HG03558 (cell line): ENCODE data around the gene CEP63.

Source experiments
- ATAC-seq: cut with Tn5 transposase; IDR thresholded peaks from one replicate; pipeline ENCODE4 v1.9.1; 2021; ENCODE audit warnings: moderate number of reproducible peaks; ENCODE audit not compliant: unreplicated experiment; ENCODE audit errors: extremely low read depth

The CEP63 gene

DNA sequence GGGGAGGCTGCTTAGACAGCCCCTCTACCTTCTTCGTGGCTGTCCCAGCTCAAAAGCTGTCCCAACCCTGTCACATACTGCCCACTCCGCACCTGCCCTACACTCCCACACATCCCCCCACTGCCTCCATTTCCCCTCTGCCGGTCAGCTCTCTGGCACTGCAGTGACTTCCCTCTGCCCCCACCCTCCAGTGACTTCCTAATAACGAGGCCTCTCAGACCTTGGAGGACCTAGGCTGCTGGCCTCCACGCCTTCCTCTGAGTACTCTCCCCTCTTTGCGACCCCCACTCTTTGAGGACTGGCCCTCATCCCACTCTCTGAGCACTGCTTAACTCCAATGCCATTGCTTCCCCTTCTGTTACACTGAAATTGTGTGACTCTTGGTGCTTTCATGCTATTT, 119.7 kb downstream of the CEP63 start:
- ATAC-seq, result no peak

DNA sequence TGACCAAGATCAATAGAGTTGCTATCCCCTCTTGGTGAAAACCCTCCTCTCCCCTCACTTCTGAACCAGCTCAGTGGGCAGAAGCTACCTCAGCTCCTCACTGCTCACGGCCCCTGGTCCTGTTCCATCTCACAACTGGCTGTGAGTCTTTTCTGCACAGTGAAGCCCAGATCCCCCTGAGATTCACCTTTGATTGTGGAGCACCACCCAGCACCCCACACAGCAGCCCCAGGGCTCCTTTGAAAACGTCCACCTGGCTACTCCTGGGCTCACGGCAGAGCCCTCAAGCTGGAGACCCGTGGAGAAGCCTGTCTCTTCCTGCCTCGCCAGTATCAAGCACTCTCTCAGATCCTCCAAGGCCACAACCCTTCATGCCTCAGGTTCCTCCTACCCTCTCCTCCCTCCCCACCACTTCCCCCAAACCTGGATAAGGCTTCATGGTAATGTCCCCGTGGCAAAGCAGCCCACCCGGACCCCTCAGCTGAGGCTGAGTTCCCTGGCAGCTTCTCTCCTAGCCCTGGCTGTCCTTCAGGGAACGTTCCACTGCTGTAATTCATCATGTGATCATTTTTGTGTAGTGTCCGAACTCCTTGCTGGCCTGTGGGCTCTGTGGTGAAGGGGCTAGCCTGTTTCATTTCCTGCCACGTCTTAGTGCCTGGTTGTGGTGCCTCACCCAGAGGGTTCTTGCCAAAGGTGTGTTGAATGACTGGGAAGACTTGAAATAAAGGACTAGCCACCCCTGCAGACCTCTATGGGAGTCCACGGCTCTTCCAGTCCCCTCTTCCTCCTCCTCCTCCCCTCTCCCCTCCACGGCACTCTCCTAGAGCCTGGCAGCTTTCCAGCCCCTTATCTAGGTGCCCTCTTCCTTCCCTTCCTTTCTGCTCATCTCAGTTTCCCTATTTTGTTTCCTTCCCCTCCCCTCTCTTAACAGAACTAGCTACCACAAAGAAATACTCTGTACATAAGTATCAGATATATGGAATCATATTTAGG, 120.5 kb downstream of the CEP63 start:
- no peak for ATAC-seq

DNA sequence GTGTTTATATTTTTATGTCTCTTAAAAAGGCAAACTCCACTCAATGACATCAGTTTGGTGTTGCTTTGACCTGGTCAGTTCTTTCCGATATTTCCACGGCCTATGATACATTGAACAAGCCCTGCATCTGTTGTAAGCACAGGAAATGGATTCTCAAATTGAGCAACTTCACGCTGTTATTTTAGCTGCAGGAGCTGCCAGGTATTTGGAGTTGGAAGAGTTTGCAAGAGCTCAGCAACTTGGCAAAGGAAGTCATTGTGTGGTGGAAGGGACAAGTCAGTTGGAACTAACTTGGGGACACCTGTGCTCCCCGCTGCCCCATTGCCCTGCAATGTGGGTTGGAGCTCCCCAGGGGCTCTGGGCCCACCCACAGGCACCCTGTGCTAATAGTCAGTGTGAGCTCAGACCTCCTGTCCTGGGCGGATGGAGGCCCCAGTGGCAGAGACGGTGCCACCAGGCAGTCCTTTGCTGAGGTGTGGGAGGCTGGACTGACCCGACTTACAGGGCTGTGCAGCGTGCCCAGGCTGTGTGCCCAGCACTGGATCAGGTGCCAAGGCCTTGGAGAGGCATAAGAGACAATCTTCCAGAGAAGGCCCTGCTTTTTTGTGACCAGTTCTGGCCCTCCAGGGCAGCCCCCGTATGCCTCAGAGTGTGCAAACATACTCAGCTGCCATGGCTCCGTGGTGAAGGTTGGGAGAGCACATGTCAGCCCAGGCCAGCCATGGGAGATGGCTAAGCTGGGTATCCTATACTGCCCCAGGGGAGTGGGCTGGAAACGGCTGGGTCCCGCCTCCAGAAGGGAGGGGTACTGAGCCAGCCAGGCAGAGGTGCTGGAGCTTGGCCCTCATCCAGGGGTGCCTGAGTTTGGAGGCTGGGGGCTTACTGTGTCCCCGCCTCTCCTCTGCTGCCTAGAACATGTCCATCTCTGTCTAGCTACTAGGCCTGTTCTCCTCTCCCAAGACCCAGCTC, 121.5 kb downstream of the CEP63 start:
- ATAC-seq, result no peak

DNA sequence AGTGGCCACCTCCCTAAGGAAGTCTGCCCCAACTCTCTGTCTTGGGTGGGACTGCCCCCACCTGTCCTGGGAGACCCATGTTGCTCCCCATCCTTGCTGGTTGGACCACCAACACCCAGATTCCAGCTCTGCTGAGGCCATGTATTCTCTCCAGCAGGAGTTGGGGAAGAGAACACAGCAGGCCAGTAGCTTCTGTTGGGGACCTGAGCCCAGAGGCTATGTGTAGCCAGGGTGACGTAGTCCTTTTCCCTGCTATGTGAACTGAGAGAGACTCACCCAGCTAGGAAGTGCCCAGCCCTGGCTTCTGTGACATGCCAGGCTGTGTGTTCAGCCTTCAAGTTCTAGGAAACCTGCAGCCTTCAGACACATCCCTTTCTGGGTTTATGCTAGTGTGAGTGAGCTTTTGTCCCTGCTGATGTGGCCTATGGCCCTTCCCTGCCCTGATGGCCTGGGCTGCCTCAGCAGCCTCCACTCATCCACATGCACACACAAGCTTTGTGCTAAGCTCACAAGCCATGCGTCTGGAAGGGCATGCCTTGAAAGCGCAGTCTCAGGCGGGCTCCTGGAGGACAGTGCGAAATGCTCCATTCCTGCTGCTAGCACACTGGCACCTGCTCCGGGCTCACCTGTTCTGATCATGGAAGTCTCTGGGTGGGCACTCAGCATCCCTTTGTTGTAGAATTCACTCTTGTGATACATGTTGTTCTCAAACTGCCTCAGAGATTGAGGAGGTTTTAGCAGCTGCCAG, 122.3 kb downstream of the CEP63 start:
- ATAC-seq, result no peak

DNA sequence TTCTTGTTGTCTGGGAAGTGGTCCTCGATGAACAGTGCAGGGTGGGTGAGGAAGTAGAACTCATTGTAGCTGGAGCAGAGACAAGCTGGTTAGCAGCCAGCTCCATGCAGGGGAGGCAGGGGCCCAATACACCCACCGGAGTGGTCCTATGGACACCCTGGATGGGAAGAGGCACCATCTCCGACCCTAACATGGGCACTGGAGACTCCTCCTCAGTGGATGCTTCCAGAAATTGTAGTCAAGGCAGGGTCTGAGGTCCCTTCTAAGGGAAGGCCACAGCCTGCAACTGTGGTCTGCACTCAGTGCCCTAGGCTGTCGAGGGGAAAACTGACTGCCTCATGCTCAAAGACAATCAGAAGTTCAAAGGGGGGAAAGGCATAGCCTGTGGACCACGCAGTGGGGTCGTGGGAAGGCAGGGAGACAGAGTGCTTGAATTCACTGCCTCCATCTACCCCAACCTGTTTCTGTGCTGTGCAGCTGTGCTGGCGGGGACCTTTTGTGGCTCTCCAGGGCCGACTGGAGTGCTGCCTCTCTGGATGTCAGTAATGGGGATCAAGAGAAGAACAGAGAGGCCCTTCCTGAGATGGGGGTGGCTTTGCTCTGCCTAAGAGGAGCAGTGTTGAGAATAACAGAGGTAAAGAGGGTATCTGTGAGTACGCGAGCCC, 123.0 kb downstream of the CEP63 start:
- no peak for ATAC-seq

DNA sequence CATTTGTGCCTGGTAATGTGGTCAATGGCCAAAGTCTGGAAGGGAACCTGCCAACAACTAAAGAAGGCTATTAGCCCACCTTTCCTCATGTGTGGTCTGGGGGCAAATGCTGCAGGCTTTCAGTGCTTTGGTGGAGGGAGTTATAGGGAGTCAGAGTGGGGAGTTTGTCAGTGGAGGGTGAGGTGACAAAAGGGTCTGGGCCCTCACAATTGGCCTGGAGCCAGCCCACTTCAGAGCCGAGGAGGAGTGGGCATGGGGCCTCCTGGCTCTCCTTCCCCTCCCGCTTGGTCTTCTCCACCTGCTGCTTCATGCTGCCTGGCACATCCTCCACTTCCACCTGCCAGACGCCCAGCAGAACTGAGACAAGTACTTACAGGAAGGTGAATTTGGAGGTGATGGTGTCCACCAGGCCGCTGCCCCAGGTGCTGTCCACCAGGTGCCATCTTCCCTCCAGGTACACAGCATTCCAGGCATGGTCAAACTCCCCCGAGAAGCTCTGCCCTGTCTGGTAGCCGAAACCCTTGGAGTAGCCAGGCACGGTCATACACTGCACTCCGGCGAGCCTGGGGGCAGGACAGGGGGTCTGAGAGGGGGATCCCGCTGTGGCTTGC, 124.1 kb downstream of the CEP63 start:
- no peak for ATAC-seq

DNA sequence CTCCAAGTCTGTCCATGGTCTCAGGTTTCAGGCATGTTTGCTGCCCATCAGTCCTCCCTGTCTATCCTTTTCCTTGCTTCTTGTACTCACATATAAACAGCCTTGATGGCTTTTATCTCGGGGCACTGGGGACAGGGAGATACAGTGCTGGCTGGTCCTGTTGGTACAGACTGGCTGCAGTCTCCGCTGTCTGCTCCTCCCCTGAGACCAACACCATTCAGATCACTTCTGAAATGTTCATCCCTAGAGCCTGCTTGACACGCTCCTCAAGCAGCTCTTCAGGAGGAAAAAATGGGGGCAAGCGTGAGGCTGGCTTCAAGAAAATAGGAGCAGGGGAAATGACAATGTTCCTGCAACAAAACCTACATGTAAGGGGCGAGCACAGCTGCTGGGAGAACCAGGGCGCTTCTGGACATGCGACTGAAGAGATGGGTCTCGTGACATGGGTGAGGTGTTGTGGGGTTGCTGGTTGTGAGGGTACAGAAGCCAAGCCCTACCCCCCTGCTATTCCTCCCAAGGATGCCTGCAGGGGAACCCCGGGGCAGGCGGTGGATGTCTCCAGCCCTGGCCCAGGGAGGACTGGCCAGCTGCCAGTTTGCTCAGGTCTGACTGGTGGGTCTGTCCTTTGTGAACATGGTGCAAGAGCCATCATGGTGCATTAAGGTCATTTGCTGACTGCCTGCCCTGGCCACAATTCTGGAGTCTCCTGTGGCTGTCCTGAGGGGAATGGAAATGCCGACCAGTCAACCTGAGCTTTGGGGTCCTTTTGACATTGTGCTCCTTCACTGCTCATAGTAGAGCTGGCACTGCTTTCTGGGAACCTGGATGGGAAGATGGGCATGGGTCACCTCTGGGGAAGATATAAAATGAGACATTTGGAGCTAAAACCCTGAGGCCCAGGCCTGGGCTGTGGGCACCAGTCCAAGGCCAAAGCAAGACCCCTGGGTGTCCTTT, 124.9 kb downstream of the CEP63 start:
- no peak for ATAC-seq

DNA sequence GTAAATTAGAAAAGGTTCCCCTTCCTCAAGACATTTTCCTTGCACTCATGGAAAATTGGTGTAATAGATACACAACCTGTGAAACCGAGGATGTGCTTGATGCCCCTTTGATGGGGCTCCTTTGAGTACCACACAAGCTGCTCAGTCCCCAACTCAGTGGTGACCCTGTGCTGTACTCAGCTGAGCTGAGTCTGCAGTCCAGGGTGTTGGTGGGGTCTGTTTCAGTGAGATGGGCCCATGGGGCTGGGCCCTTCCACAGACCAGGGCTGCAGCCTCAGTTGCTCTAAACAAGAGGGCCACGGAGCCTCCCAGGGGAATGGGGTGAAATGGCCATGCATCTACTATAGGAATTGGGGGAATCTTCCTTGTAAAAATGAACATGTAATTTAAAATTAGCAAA, 125.7 kb downstream of the CEP63 start:
- ATAC-seq, result no peak

DNA sequence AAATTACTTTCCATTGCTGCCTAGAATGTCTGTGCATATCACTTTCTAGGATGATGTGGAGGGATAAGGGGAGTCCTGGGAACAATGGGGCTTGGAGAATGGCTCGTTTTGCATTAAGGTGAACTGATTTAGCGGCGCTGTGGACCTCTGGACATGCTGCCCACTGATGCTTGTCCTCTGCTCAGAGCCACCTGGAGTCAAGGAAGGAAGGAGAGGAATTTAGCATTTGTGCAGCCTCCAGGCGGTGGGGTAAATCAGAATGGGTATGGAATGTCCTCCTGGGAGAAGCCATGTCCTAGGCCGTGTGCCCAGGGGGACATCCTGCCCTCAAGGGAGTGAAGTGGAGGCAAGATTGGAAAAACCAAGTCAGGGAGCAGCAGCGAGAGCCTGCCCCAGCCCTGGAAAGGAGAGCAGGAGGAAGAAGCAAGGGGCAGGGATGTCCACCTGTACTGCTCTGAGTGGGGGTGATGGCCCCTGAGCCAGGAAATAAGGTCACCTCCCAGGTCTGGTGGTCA, 127.2 kb downstream of the CEP63 start:
- ATAC-seq, result no peak

DNA sequence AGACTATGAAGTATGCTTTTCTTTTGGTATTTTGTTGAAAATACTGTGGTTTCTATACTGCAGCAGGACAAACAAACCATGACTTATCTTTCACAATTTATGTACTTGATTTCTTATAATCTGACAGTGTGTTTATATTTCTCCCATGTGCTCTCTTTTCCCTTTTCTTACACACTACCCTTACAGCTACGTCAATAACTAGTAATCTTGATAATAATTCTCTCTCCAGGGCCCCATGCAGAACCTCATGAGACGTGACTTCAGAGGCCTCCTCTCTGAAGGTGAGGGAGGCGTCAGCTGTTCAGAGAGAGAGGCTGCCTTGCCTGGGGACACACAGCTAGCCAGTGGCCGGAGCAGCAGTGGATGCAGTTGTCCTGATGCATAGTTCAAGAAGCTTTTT, 129.1 kb downstream of the CEP63 start:
- ATAC-seq, result no peak

DNA sequence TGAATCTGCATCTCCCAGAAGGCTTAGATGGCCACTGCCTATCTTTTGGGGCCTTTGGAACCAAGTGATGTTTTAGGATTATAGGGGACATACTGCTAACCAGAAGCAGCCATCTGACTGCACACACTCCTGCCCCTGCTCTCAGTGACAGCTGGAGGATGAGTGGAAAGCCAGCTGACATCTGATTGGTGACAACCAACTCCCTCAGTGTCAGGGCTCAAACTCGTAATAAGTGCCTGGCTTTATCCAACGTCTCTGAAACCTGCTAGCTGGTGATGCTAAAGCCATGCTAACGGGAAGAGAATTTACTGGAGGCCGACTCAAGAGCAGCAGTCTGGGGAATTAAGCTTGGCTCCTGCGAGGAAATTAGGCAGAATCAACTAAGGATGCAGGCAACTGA, 129.9 kb downstream of the CEP63 start:
- ATAC-seq, result no peak

DNA sequence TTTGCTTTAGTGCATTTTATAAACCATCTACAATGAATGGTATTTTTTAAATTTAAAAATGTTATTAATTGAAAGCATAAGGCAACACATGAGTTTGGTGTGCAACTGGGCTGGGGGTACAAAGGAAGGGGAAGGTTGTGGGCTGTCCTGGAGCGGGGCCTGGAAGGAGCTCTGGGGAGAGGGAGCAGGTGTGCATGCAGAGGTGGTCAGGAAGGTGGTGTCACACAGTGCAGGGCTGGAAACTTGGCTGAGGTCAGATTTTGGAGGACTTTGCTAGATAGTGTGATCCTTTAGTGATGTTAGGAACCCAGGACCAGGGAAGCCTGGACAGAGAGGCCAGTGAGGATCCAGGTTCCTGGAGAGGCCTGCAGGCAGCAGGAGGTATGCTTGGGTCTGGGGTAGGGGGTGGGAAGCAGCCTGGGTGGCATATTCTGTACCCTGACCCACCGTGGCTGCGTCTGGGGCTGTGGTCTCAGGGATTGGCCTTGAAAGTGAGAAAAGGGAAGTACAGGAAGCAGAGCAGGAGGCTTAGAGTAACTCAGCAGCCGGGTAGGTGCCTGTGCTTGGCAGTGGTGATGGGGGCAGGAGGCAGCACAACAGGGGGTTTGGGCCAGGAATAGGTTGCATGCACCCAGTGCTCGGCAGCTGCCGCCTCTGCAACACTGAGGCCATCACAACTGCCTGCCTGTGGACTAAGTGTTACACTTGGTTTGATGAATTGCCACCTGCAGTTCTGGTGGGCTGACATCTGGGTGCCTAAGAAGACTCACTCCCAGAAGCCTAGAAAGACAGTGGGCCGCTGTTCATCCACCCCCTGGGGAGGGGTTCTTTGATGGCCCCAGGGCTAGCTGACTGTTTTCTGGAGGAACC, 132.0 kb downstream of the CEP63 start:
- no peak for ATAC-seq

DNA sequence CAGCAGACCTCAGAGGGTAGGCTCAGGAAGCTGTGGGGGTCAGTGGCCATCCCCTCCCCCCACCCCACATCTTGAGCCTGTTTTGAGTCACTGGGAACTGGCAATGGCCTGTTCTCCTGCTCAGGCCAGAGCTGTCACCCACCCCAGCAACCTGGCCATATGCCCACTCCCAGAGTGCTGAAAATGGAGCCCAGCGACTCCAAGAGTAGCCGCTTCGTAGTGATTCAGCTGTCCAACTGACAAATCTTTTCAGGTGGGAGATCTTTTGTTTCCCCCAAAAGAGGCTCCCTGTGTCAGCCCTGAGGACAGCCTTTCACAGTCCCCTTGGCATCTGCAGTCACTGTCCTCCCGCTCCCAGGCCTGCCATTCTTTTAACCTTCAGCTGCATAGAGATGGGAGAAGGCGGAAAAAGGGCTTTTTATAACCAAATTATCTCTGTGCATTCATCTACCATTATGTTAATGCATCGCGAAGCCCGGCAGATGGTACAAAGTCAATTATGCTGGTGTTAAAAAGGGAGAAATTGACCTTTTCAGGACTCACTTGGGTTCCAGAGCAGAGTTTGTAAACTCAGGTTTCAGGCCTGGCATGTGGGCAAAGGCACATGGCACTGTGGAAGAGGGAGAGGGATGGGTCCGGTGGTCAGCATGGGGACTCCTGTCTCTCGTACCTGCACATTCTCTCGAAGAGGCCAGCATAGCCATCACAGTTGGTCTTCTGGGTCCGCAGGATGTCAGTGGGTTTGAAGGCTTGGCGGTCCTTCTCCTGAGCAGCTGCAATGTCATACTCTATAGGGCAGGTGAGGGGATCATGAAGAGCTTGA, 132.8 kb downstream of the CEP63 start:
- no peak for ATAC-seq

DNA sequence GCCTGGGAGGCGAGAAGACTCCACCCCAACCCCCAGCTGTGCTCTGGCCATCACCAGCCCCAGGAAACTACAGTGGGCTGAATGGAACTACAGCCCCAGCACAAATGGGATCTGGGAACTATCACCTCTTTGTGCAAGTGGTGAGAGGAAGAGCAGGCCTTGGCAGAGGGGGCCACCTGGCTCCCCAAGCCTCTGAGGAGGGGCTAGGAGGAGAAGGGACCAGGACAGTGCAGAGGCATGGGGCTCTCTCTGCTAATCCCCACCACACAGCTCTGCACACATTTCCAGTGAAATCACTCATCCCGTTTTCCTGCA, 133.4 kb downstream of the CEP63 start:
- ATAC-seq, result no peak

DNA sequence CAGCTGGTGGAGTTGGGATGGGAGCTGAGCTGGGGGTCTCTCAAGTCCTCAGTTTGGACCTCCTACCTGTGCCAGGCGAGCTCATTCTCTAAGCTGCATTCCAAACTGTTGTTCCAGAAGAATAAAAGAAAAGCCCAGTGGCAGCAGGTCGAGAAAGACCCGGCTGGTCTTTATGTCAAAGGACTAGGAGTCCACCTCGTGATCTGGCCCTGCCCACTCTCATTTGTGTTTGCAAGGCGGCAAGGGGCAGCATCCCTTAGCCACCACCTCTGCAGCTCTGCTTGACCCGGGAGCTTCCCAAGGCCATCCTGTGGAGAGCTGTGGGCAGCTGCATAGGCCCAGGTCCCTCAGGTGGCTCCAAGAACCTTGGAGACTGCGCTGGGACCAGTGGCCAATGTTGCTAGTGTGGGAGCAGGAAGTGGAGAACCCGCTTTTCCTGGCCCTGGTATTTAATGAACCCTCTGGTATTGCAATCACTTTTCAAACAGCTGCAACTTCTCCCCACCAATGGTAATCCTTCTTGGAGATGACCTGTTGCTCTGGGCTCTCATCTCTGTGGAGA, 134.1 kb downstream of the CEP63 start:
- no peak for ATAC-seq

DNA sequence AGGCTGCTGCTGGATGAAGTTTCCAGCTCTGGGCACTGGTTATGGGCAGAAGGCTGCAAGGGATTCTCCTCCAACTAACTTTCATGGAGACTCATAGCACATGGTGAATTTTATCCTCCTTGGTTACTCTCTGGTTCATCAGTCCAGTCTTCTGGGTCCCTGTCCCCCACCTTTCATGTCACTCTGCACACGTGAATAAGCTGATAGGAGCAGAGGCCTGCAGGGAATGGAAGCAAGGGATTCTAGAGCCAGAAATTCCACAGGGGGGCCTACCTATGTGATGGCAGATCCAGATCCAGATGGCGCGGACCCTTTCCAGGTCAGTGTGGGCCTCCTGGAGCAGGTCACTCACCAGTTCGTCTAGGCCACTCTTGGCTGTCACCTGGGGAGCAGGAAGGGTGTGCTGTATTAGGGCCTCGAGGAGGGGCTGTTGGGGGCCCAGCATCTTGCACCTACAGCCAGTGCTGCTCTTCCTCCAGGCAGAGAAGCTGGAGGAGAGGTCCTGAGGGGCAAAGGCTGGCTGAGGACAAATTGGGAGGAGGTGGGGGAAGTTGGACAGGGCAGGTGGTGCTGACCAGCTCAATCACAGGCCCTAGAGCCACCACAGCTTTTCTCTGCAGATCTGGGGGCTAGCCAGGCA, 134.7 kb downstream of the CEP63 start:
- no peak for ATAC-seq
